ENCODE data around the gene POLR1G.

- TF ChIP-seq GABPA (IDR thresholded peaks at IDR 0.05 in 1 of 2, conservative IDR thresholded peaks at IDR 0.05 in 1 of 2) (no peak), SP1 (IDR thresholded peaks at IDR 0.05) (no peak), TAF1 (conservative IDR thresholded peaks at IDR 0.05) (no peak), CTCF (IDR thresholded peaks at IDR 0.05; ENCODE audit: low read depth, low read length, missing input control) (no peak), YY1 (IDR thresholded peaks at IDR 0.05) (no peak), EGR1 (IDR thresholded peaks at IDR 0.05; ENCODE audit: low read depth in 2 of 2) (no peak), RAD21 (IDR thresholded peaks at IDR 0.05) (no peak), MAX (IDR thresholded peaks at IDR 0.05) (no peak), JUND (IDR thresholded peaks at IDR 0.05) (no peak), NR2F2 (IDR thresholded peaks at IDR 0.05) (no peak), ATF3 (IDR thresholded peaks at IDR 0.05) (no peak)
- TF ChIP-seq, protein P1, sequence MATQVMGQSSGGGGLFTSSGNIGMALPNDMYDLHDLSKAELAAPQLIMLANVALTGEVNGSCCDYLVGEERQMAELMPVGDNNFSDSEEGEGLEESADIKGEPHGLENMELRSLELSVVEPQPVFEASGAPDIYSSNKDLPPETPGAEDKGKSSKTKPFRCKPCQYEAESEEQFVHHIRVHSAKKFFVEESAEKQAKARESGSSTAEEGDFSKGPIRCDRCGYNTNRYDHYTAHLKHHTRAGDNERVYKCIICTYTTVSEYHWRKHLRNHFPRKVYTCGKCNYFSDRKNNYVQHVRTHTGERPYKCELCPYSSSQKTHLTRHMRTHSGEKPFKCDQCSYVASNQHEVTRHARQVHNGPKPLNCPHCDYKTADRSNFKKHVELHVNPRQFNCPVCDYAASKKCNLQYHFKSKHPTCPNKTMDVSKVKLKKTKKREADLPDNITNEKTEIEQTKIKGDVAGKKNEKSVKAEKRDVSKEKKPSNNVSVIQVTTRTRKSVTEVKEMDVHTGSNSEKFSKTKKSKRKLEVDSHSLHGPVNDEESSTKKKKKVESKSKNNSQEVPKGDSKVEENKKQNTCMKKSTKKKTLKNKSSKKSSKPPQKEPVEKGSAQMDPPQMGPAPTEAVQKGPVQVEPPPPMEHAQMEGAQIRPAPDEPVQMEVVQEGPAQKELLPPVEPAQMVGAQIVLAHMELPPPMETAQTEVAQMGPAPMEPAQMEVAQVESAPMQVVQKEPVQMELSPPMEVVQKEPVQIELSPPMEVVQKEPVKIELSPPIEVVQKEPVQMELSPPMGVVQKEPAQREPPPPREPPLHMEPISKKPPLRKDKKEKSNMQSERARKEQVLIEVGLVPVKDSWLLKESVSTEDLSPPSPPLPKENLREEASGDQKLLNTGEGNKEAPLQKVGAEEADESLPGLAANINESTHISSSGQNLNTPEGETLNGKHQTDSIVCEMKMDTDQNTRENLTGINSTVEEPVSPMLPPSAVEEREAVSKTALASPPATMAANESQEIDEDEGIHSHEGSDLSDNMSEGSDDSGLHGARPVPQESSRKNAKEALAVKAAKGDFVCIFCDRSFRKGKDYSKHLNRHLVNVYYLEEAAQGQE (IDR thresholded peaks at IDR 0.05): no peak
- TF ChIP-seq, protein P2, sequence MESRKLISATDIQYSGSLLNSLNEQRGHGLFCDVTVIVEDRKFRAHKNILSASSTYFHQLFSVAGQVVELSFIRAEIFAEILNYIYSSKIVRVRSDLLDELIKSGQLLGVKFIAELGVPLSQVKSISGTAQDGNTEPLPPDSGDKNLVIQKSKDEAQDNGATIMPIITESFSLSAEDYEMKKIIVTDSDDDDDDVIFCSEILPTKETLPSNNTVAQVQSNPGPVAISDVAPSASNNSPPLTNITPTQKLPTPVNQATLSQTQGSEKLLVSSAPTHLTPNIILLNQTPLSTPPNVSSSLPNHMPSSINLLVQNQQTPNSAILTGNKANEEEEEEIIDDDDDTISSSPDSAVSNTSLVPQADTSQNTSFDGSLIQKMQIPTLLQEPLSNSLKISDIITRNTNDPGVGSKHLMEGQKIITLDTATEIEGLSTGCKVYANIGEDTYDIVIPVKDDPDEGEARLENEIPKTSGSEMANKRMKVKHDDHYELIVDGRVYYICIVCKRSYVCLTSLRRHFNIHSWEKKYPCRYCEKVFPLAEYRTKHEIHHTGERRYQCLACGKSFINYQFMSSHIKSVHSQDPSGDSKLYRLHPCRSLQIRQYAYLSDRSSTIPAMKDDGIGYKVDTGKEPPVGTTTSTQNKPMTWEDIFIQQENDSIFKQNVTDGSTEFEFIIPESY (IDR thresholded peaks at IDR 0.05): no peak
These were observed 10.4 kb upstream of the POLR1G start for GRCh38 chr19:45395821-45396617.
